Measurements from ENCODE around the gene GSTK1.

Gene GSTK1

GRCh38 chr7:143248761-143249354, 14.4 kb upstream of the GSTK1 start:
- no peak overlapping the region for H3K4me3 ChIP-seq (ENCODE audit: low read length, poor library complexity, severe bottlenecking)
- H3K4me2 ChIP-seq (ENCODE audit: low read depth, low read length, poor library complexity, severe bottlenecking): no peak overlapping the region
- no peaks in the 10 kb centered on the region for H3K79me2 ChIP-seq (ENCODE audit: insufficient read depth, low read length)
- H3K9me3 ChIP-seq (ENCODE audit: insufficient read depth, low read depth, low read length): no peaks in the 10 kb centered on the region
- H3K36me3 ChIP-seq (ENCODE audit: insufficient read depth, low read length): no peaks in the 10 kb centered on the region
- H3K4me1 ChIP-seq (ENCODE audit: insufficient read depth, low read length, poor library complexity, severe bottlenecking): peaks cover 50% of the 10 kb centered on the region
- H3K9me2 ChIP-seq (replicated peaks; ENCODE audit: low read depth, low read length): no peaks in the 10 kb centered on the region
- no peaks in the 10 kb centered on the region for H3K27me3 ChIP-seq (ENCODE audit: insufficient read depth, low read length, poor library complexity, severe bottlenecking)
- H3F3A ChIP-seq (ENCODE audit: low read depth): no peaks in the 10 kb centered on the region
- no peak overlapping the region for H3K9ac ChIP-seq (ENCODE audit: low read depth, low read length, poor library complexity, severe bottlenecking)
- no peak overlapping the region for H2AFZ ChIP-seq (ENCODE audit: low read length)
- no peaks in the 10 kb centered on the region for H4K20me1 ChIP-seq (ENCODE audit: insufficient read depth, low read length, poor library complexity, severe bottlenecking)
- TF ChIP-seq EZH2phosphoT487 (IDR thresholded peaks at IDR 0.05; ENCODE audit: borderline replicate concordance) (no peak), CTCF (conservative IDR thresholded peaks at IDR 0.05; ENCODE audit: low read length) (no peak)

- Histone ChIP-seq H3K79me2 (ENCODE audit: insufficient read depth, low read length) (no peaks in the 10 kb centered on the region), H3K9me3 (ENCODE audit: insufficient read depth, low read depth, low read length) (no peaks in the 10 kb centered on the region), H3K27me3 (ENCODE audit: insufficient read depth, low read length, poor library complexity, severe bottlenecking) (no peaks in the 10 kb centered on the region), H3K9me2 (replicated peaks; ENCODE audit: low read depth, low read length) (no peaks in the 10 kb centered on the region), H3K4me3 (ENCODE audit: low read length, poor library complexity, severe bottlenecking) (no peak overlapping the region), H4K20me1 (ENCODE audit: insufficient read depth, low read length, poor library complexity, severe bottlenecking) (no peaks in the 10 kb centered on the region), H2AFZ (ENCODE audit: low read length) (no peak overlapping the region), H3K4me2 (ENCODE audit: low read depth, low read length, poor library complexity, severe bottlenecking) (peak overlapping the region; percentile 22), H3K9ac (ENCODE audit: low read depth, low read length, poor library complexity, severe bottlenecking) (no peak overlapping the region), H3K4me1 (ENCODE audit: insufficient read depth, low read length, poor library complexity, severe bottlenecking) (peaks cover 36% of the 10 kb centered on the region), H3K36me3 (ENCODE audit: insufficient read depth, low read length) (no peaks in the 10 kb centered on the region), H3F3A (ENCODE audit: low read depth) (no peaks in the 10 kb centered on the region)
- TF ChIP-seq EZH2phosphoT487 (IDR thresholded peaks at IDR 0.05; ENCODE audit: borderline replicate concordance) (no peak), CTCF (conservative IDR thresholded peaks at IDR 0.05; ENCODE audit: low read length) (no peak)
These were observed 13.0 kb upstream of the GSTK1 start for GRCh38 chr7:143250199-143250598.

GRCh38 chr7:143250822-143251221, 12.4 kb upstream of the GSTK1 start:
- Histone ChIP-seq H3K27me3 (ENCODE audit: insufficient read depth, low read length, poor library complexity, severe bottlenecking) (no peaks in the 10 kb centered on the region), H3K4me2 (ENCODE audit: low read depth, low read length, poor library complexity, severe bottlenecking) (peak overlapping the region; percentile 22), H3K36me3 (ENCODE audit: insufficient read depth, low read length) (no peaks in the 10 kb centered on the region), H3K9me2 (replicated peaks; ENCODE audit: low read depth, low read length) (no peaks in the 10 kb centered on the region), H3K9ac (ENCODE audit: low read depth, low read length, poor library complexity, severe bottlenecking) (no peak overlapping the region), H2AFZ (ENCODE audit: low read length) (no peak overlapping the region), H3K79me2 (ENCODE audit: insufficient read depth, low read length) (no peaks in the 10 kb centered on the region), H3K4me3 (ENCODE audit: low read length, poor library complexity, severe bottlenecking) (no peak overlapping the region), H3K9me3 (ENCODE audit: insufficient read depth, low read depth, low read length) (no peaks in the 10 kb centered on the region), H4K20me1 (ENCODE audit: insufficient read depth, low read length, poor library complexity, severe bottlenecking) (no peaks in the 10 kb centered on the region), H3F3A (ENCODE audit: low read depth) (no peaks in the 10 kb centered on the region), H3K4me1 (ENCODE audit: insufficient read depth, low read length, poor library complexity, severe bottlenecking) (peaks cover 34% of the 10 kb centered on the region)
- TF ChIP-seq CTCF (conservative IDR thresholded peaks at IDR 0.05; ENCODE audit: low read length) (no peak), EZH2phosphoT487 (IDR thresholded peaks at IDR 0.05; ENCODE audit: borderline replicate concordance) (no peak)
